ENCODE results near the gene FAM210A. TPM values are rescaled to one million over a fixed set of nuclear protein-coding genes. Genes with fewer than 3 reads are reported as not detected.

FAM210A gene
- total RNA-seq, 4 donors from 2014 or later, result 10.4 to 22.4 (median 17.4) TPM

DNA sequence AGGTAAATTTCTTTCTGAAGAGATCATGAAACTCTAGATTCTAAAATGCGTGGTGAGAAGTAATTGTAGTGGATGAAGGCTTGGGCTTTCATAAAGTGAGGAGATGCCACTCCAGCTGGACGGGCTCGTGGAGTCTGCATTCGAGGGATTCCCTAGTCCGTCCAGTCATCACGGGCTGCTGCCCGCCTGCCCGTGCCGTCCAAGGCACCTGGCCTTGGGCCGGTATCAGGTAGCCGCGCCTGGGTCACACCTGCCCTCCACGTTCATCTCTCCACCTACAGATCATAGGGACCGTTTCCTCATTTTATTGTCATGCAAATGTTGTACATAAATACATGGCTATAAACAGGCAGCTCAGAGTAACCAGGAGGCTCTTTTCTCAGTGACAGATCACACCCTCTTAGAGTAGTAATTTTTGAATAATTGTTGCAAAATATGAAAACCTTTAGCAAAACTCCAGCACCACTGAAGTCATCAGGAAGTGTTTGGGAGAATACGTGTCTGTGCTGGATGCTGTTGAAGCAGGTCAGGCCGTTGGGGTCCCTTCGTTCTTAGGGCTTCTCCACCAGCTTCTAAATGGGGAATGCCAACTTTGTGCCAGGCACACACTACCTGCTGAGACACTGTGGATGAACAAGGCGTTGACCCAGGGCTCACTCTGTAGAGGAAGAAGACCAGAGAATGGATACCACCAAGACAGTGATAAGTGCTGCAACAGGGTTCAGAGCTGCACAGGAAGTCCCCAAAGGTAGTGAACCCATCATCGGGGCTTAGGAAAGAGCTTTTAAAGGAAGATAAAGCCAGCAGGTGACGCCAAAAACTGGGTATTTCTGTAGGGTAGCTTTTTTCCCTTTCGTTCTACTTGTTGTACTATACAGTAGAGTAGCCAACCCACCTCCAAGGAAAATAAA is 112.5 kb downstream of the FAM210A start:
- 91% methylated on average over 13 of the region's 21 CpGs for WGBS
- TF ChIP-seq, protein P1, sequence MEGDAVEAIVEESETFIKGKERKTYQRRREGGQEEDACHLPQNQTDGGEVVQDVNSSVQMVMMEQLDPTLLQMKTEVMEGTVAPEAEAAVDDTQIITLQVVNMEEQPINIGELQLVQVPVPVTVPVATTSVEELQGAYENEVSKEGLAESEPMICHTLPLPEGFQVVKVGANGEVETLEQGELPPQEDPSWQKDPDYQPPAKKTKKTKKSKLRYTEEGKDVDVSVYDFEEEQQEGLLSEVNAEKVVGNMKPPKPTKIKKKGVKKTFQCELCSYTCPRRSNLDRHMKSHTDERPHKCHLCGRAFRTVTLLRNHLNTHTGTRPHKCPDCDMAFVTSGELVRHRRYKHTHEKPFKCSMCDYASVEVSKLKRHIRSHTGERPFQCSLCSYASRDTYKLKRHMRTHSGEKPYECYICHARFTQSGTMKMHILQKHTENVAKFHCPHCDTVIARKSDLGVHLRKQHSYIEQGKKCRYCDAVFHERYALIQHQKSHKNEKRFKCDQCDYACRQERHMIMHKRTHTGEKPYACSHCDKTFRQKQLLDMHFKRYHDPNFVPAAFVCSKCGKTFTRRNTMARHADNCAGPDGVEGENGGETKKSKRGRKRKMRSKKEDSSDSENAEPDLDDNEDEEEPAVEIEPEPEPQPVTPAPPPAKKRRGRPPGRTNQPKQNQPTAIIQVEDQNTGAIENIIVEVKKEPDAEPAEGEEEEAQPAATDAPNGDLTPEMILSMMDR (IDR thresholded peaks at IDR 0.05), result no peak
- no peak for TF ChIP-seq EP300 (IDR thresholded peaks at IDR 0.05)
- TF ChIP-seq POLR2AphosphoS5 (IDR thresholded peaks at IDR 0.05), result no peak
- no peak for TF ChIP-seq POLR2A (IDR thresholded peaks at IDR 0.05; ENCODE audit: low read depth)
- peak; percentile 80 for DNase-seq (ENCODE audit: extremely low spot score)

More for the DNA sequence above, 112.5 kb downstream of the FAM210A start:
- Histone ChIP-seq H3K36me3 (no peaks in the 10 kb centered on the region), H3K4me1 (peaks cover 55 to 65% (median 62%) of the 10 kb centered on the region in 4 donors), H3K4me3 (no peak overlapping the region), H3K27ac (replicated peaks in 1 of 4) (no peak overlapping the region), H3K27me3 (no peaks in the 10 kb centered on the region), H3K9me3 (no peaks in the 10 kb centered on the region)
- intact Hi-C loops (cut with DNase I), result no loop called here

Small RNA genes within 50 kb of the gene (small RNA-seq; reads per million reads assigned to genes)
- 0 reads per million in 3 donors for gene AP001525.1
- 0 reads per million in 3 donors for gene RN7SL362P

Other genes with a start within 250 kb of the FAM210A start
- 10 to 100 TPM; 14.1 to 23.7 (median 19.8) TPM for gene RNMT, start 115 bp upstream of the FAM210A start, total RNA-seq
- gene MC5R, start 97.6 kb upstream of the FAM210A start, total RNA-seq, result not detected
- gene MC2R, start 189.0 kb upstream of the FAM210A start, total RNA-seq, result under 1 TPM in 1 of 4 donors, not detected in 3; 0.17 TPM